CD4-positive, alpha-beta T cell treated with Interleukin-12 subunit alpha and Interleukin-12 subunit beta, for 1 hour (primary cell): ENCODE results near the gene PCSK9.

Experiments
- DNase-seq: peaks from one replicate; pipeline ENCODE4 v3.0.0-alpha.2; 2020

Gene PCSK9

GRCh38 chr1:55039342-55040082, at the start of gene PCSK9:
Gene PCSK9, plus strand, starts transcription at chr1:55039548. Its CDS starts 290 bp downstream, at chr1:55039838.
- no peak for DNase-seq

- no peak for DNase-seq
Measured at GRCh38 chr1:54989968-54990810, 49.2 kb upstream of the PCSK9 start.

- DNase-seq, result no peak
Measured at GRCh38 chr1:54990916-54991315, 48.4 kb upstream of the PCSK9 start.

- no peak for DNase-seq
Measured at GRCh38 chr1:54991939-54992338, 47.4 kb upstream of the PCSK9 start.

- no peak for DNase-seq
Measured at GRCh38 chr1:54993140-54993539, 46.2 kb upstream of the PCSK9 start.

- DNase-seq, result no peak
Measured at GRCh38 chr1:54994355-54994990, 44.9 kb upstream of the PCSK9 start.

GRCh38 chr1:54995013-54995760, 44.2 kb upstream of the PCSK9 start:
- no peak for DNase-seq

- DNase-seq, result peak; percentile 63
Measured at GRCh38 chr1:54995835-54996234, 43.5 kb upstream of the PCSK9 start.

GRCh38 chr1:54996359-54996868, 42.9 kb upstream of the PCSK9 start:
- DNase-seq, result peak; percentile 82

GRCh38 chr1:54996869-54997710, 42.3 kb upstream of the PCSK9 start:
- DNase-seq, result no peak

- DNase-seq, result no peak
Measured at GRCh38 chr1:54997711-54997986, 41.7 kb upstream of the PCSK9 start.

GRCh38 chr1:54998100-54998499, 41.2 kb upstream of the PCSK9 start:
- no peak for DNase-seq

- no peak for DNase-seq
Measured at GRCh38 chr1:54998677-54999076, 40.7 kb upstream of the PCSK9 start, which contains the start of gene BSND. Gene BSND, plus strand, starts transcription at chr1:54998933. Its CDS starts 254 bp downstream, at chr1:54999187.

- no peak for DNase-seq
Measured at GRCh38 chr1:55000110-55001085, 39.0 kb upstream of the PCSK9 start.

- no peak for DNase-seq
Measured at GRCh38 chr1:55001311-55001710, 38.0 kb upstream of the PCSK9 start.

GRCh38 chr1:55002686-55003085, 36.7 kb upstream of the PCSK9 start:
- no peak for DNase-seq

GRCh38 chr1:55005351-55006140, 33.8 kb upstream of the PCSK9 start:
- DNase-seq, result no peak

- DNase-seq, result no peak
Measured at GRCh38 chr1:55006931-55007330, 32.4 kb upstream of the PCSK9 start.

GRCh38 chr1:55007625-55008024, 31.7 kb upstream of the PCSK9 start:
- no peak for DNase-seq
